ENCODE measurements around the gene ZNF853.
"Not testable (repeated sequence)": the region's sequence is repeated elsewhere in the genome, so short reads cannot be mapped to it uniquely, and the experiment has no call there.

ZNF853 gene

GRCh38 chr7:6577369-6578113, 37.9 kb upstream of the ZNF853 start, which contains the start of gene ZDHHC4:
ZDHHC4 (plus strand) TSS chr7:6577454; CDS start chr7:6580562, 3,108 bp downstream.
- Histone ChIP-seq H2AFZ (ENCODE audit: low read depth, low read length, severe bottlenecking) (peak within 1 kb of the TSS; percentile 92), H3K4me2 (ENCODE audit: low read depth, low read length, poor library complexity, severe bottlenecking) (peak within 1 kb of the TSS; percentile 82), H3K9me2 (replicated peaks; ENCODE audit: insufficient read depth, low read length) (no peaks in the 10 kb centered on the region), H3K36me3 (ENCODE audit: low read length) (peaks cover 5% of the 10 kb centered on the region; the same call in 1 of the 2 replicates), H3K79me2 (ENCODE audit: insufficient read depth, low read length) (peaks cover 4% of the 10 kb centered on the region; the same call in 1 of the 2 replicates), H3F3A (ENCODE audit: insufficient read depth) (peaks cover 30% of the 10 kb centered on the region), H3K9ac (ENCODE audit: low read length) (peak within 1 kb of the TSS; percentile 94), H3K4me3 (ENCODE audit: insufficient read depth, low read length, poor library complexity, severe bottlenecking) (peak within 1 kb of the TSS; percentile 96), H4K20me1 (ENCODE audit: low read depth, low read length) (no peaks in the 10 kb centered on the region), H3K27me3 (ENCODE audit: low read length) (no peaks in the 10 kb centered on the region), H3K27ac (ENCODE audit: low read depth, low read length) (peak within 1 kb of the TSS; percentile 79), H3K9me3 (ENCODE audit: insufficient read depth, low read length) (no peaks in the 10 kb centered on the region)
- TF ChIP-seq CTCF (IDR thresholded peaks at IDR 0.05; ENCODE audit: insufficient read depth, low read length, poor library complexity, severe bottlenecking) (no peak), EZH2phosphoT487 (conservative IDR thresholded peaks at IDR 0.05; ENCODE audit: low read length) (no peak)

- TF ChIP-seq EZH2phosphoT487 (conservative IDR thresholded peaks at IDR 0.05; ENCODE audit: low read length) (no peak), CTCF (IDR thresholded peaks at IDR 0.05; ENCODE audit: insufficient read depth, low read length, poor library complexity, severe bottlenecking) (no peak)
- H3F3A ChIP-seq (ENCODE audit: insufficient read depth) = peaks cover 30% of the 10 kb centered on the region
- no peaks in the 10 kb centered on the region for H3K9me2 ChIP-seq (replicated peaks; ENCODE audit: insufficient read depth, low read length)
- H3K79me2 ChIP-seq (ENCODE audit: insufficient read depth, low read length) = peaks cover 4% of the 10 kb centered on the region; the same call in 1 of the 2 replicates
- H3K9me3 ChIP-seq (ENCODE audit: insufficient read depth, low read length) = no peaks in the 10 kb centered on the region
- no peaks in the 10 kb centered on the region for H3K27me3 ChIP-seq (ENCODE audit: low read length)
- peak overlapping the region; percentile 94 for H3K9ac ChIP-seq (ENCODE audit: low read length)
- peak overlapping the region; percentile 82 for H3K4me2 ChIP-seq (ENCODE audit: low read depth, low read length, poor library complexity, severe bottlenecking)
- no peak overlapping the region for H2AFZ ChIP-seq (ENCODE audit: low read depth, low read length, severe bottlenecking)
- H3K4me3 ChIP-seq (ENCODE audit: insufficient read depth, low read length, poor library complexity, severe bottlenecking) = peak overlapping the region; percentile 96
- no peaks in the 10 kb centered on the region for H4K20me1 ChIP-seq (ENCODE audit: low read depth, low read length)
- H3K36me3 ChIP-seq (ENCODE audit: low read length) = peaks cover 5% of the 10 kb centered on the region
- no peak overlapping the region for H3K27ac ChIP-seq (ENCODE audit: low read depth, low read length)
Measured at GRCh38 chr7:6578114-6579084, 37.0 kb upstream of the ZNF853 start.

DNA sequence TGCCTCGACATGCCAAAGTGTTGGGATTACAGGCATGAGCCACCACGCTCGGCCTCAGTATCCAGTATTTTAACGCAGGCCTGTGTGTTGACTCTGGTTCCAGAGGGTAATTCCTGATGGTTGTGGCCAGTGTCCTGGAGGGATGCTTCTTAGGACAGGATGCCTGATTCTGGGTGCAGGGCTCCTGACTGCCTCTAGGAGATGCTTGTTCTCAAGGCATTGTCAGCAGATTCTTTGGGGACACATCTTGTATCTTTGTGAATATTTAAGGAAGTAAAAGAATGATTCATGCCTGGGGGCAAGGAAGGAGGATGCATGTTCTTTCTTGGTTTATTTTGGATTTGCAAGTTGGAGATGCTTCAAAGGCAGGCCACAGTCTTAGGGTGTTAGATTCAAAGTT, 36.0 kb upstream of the ZNF853 start:
- TF ChIP-seq EZH2phosphoT487 (conservative IDR thresholded peaks at IDR 0.05; ENCODE audit: low read length) = no peak
- no peak for TF ChIP-seq CTCF (IDR thresholded peaks at IDR 0.05; ENCODE audit: insufficient read depth, low read length, poor library complexity, severe bottlenecking)
- Histone ChIP-seq H3K79me2 (ENCODE audit: insufficient read depth, low read length) (peaks cover 4% of the 10 kb centered on the region; the same call in 1 of the 2 replicates), H2AFZ (ENCODE audit: low read depth, low read length, severe bottlenecking) (no peak overlapping the region), H4K20me1 (ENCODE audit: low read depth, low read length) (no peaks in the 10 kb centered on the region), H3K9me3 (ENCODE audit: insufficient read depth, low read length) (no peaks in the 10 kb centered on the region), H3K27me3 (ENCODE audit: low read length) (no peaks in the 10 kb centered on the region), H3K9ac (ENCODE audit: low read length) (no peak overlapping the region), H3K4me2 (ENCODE audit: low read depth, low read length, poor library complexity, severe bottlenecking) (no peak overlapping the region), H3K36me3 (ENCODE audit: low read length) (peaks cover 8% of the 10 kb centered on the region), H3K27ac (ENCODE audit: low read depth, low read length) (no peak overlapping the region), H3K9me2 (replicated peaks; ENCODE audit: insufficient read depth, low read length) (no peaks in the 10 kb centered on the region), H3F3A (ENCODE audit: insufficient read depth) (peaks cover 30% of the 10 kb centered on the region), H3K4me3 (ENCODE audit: insufficient read depth, low read length, poor library complexity, severe bottlenecking) (no peak overlapping the region)

DNA sequence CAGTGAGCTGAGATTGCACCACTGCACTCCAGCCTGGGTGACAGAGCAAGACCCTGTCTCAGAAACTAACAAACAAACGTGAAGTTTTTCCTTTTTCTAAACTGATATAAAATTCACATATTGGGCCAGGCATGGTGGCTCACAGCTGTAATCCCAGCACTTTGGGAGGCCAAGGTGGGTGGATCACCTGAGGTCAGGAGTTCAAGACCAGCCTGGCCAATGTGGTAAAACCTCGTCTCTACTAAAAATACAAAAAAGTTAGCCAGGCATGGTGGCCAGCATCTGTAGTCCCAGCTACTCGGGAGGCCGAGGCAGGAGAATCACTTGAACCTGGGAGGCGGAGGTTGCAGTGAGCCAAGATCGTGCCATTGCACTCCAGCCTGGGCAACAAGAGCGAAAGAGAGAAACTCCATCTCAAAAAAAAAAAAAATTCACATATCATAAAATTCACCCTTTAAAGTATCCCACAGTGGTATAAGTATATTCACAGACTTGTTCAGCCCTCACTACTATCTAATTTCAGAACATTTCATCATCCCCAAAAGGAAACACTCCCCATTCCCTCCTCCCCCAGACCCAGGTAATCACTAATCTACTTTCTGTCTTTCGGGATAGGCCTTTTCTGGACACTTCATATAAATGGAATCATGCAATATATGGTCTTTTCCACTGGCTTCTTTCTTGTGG, 29.5 kb upstream of the ZNF853 start:
- H3K9ac ChIP-seq (ENCODE audit: low read length); H3K4me3 ChIP-seq (ENCODE audit: insufficient read depth, low read length, poor library complexity, severe bottlenecking); H3K79me2 ChIP-seq (ENCODE audit: insufficient read depth, low read length); H3K9me2 ChIP-seq (replicated peaks; ENCODE audit: insufficient read depth, low read length); H4K20me1 ChIP-seq (ENCODE audit: low read depth, low read length); H3K27ac ChIP-seq (ENCODE audit: low read depth, low read length); H3K4me2 ChIP-seq (ENCODE audit: low read depth, low read length, poor library complexity, severe bottlenecking); H3K27me3 ChIP-seq (ENCODE audit: low read length); H3K9me3 ChIP-seq (ENCODE audit: insufficient read depth, low read length); H2AFZ ChIP-seq (ENCODE audit: low read depth, low read length, severe bottlenecking): not testable (repeated sequence)
- peaks cover 15% of the 10 kb centered on the region; the same call in 1 of the 2 replicates for H3F3A ChIP-seq (ENCODE audit: insufficient read depth)
- H3K36me3 ChIP-seq (ENCODE audit: low read length) = peaks cover 14% of the 10 kb centered on the region
